Endothelial cell of umbilical vein (primary cell): ENCODE data around the gene SMC6. TPM values are rescaled to one million over a fixed set of nuclear protein-coding genes. Genes with fewer than 3 reads are reported as not detected.

ENCODE experiments used
- BruUV-seq: library from RNA; stranded (reverse); fragments of 400-500 nt; replicated peaks from 2 replicates; lab custom pipeline; 2021; lab: Mats Ljungman, UMichigan
- CTCF ChIA-PET: fragments of 300-600, 350-600 bp; sonication (Branson Sonifier 250); formaldehyde crosslinking; loops from one replicate; lab custom pipeline; 2021; ENCODE audit warnings: antibody characterized with exemption, inconsistent platforms; lab: Charles Lee
- POLR2A ChIA-PET: fragments of 300-600, 350-600 bp; sonication (Branson Sonifier 250); formaldehyde crosslinking; loops from one replicate; lab custom pipeline; 2021; ENCODE audit warnings: antibody characterized with exemption, inconsistent platforms; lab: Charles Lee
- DNase-seq: peaks from one replicate; pipeline ENCODE4 v3.0.0-alpha.2; 2011; ENCODE audit warnings: low read depth, low spot score
- FAIRE-seq: peaks from 2 replicates; lab custom pipeline; 2011; peaks lifted over from hg19 to GRCh38; lab: Jason Lieb, UNC
- H2AFZ ChIP-seq: 2 replicates; pipeline ENCODE4 v1.6.0; 2012; ENCODE audit warnings: low read depth, low read length, control low read depth, inconsistent platforms
- H3K27ac ChIP-seq: 2 replicates; pipeline ENCODE4 v1.5.1; 2011; ENCODE audit warnings: low read depth, mild to moderate bottlenecking, control low read depth, low read length, moderate library complexity; ENCODE audit not compliant: insufficient read depth
- H3K27me3 ChIP-seq, 2 experiments: 2 replicates each; pipeline versions ENCODE4 v1.6.0 to v1.6.1; 2011; ENCODE audit warnings: low read length in 2 of 2, mixed read lengths in 1 of 2; ENCODE audit not compliant: control insufficient read depth in 2 of 2, insufficient read depth in 2 of 2
- H3K36me3 ChIP-seq, 2 experiments: 2 replicates in 1 of 2; 3 replicates in 1 of 2; pipeline ENCODE4 v1.5.1; 2011; ENCODE audit warnings: low read length in 2 of 2, mild to moderate bottlenecking in 1 of 2, moderate library complexity in 1 of 2; ENCODE audit not compliant: control insufficient read depth in 2 of 2, insufficient read depth in 2 of 2; ENCODE audit errors: extremely low read depth in 1 of 2
- H3K4me1 ChIP-seq: 3 replicates; pipeline ENCODE4 v1.5.1; 2011; ENCODE audit warnings: mild to moderate bottlenecking, low read length; ENCODE audit not compliant: control insufficient read depth, insufficient read depth; ENCODE audit errors: extremely low read depth
- H3K4me2 ChIP-seq: 2 replicates; pipeline ENCODE4 v1.6.1; 2011; ENCODE audit warnings: low read length, control low read depth, mixed read lengths; ENCODE audit not compliant: insufficient read depth
- H3K4me3 ChIP-seq, 3 experiments: fragments of 200-600 bp in 1 of 3; sonication (generic), shearing (Covaris generic) in 1 of 3; replicated peaks in 1 of 3; 2 replicates each; pipeline ENCODE4 v1.5.1; 2011 to 2016; ENCODE audit warnings: control low read depth in 3 of 3, low read length in 3 of 3, mild to moderate bottlenecking in 2 of 3, inconsistent platforms in 1 of 3, low read depth in 1 of 3, moderate library complexity in 1 of 3; ENCODE audit not compliant: insufficient read depth in 1 of 3
- H3K79me2 ChIP-seq: 2 replicates; pipeline ENCODE4 v1.6.0; 2012; ENCODE audit warnings: low read length, inconsistent platforms; ENCODE audit not compliant: control insufficient read depth, insufficient read depth
- H3K9ac ChIP-seq: replicated peaks from 2 replicates; pipeline ENCODE3; 2011; ENCODE audit warnings: low read length, control low read depth; ENCODE audit not compliant: insufficient read depth; ENCODE audit errors: extremely low read depth
- H3K9me1 ChIP-seq: replicated peaks from 3 replicates; pipeline ENCODE4 v1.6.0; 2011; ENCODE audit warnings: mild to moderate bottlenecking, low read length; ENCODE audit not compliant: control insufficient read depth, insufficient read depth; ENCODE audit errors: extremely low read depth
- H3K9me3 ChIP-seq: replicated peaks from 2 replicates; pipeline ENCODE4 v1.5.1; 2012; ENCODE audit warnings: low read length, inconsistent platforms; ENCODE audit not compliant: control insufficient read depth, insufficient read depth
- H4K20me1 ChIP-seq: replicated peaks from 2 replicates; pipeline ENCODE3; 2011; ENCODE audit warnings: mild to moderate bottlenecking, low read length; ENCODE audit not compliant: control insufficient read depth, insufficient read depth; ENCODE audit errors: extremely low read depth
- CTCF ChIP-seq, 2 donors: IDR thresholded peaks; 1 replicate in 1 of 2; 2 replicates in 1 of 2; pipeline ENCODE4 v1.5.1; 2011; ENCODE audit warnings: low read length in 2 of 2, mild to moderate bottlenecking in 2 of 2, moderate library complexity in 2 of 2, control low read depth in 1 of 2, inconsistent platforms in 1 of 2, low read depth in 1 of 2; ENCODE audit not compliant: insufficient read depth in 1 of 2; ENCODE audit errors: extremely low read depth in 1 of 2
- EZH2 ChIP-seq: IDR thresholded peaks from 2 replicates; pipeline ENCODE4 v1.6.1; 2012; ENCODE audit warnings: borderline replicate concordance, low read depth, mild to moderate bottlenecking, moderate library complexity, low read length, inconsistent platforms; ENCODE audit not compliant: severe bottlenecking
- FOS ChIP-seq: IDR thresholded peaks from 2 replicates; pipeline ENCODE4 v1.6.1; 2011; ENCODE audit warnings: mild to moderate bottlenecking, low read length, moderate library complexity, borderline replicate concordance; ENCODE audit not compliant: insufficient read depth
- GATA2 ChIP-seq: IDR thresholded peaks from 2 replicates; pipeline ENCODE4 v1.7.0; 2011; ENCODE audit warnings: low read depth, mild to moderate bottlenecking, moderate library complexity, mixed read lengths, low read length; ENCODE audit not compliant: insufficient read length, insufficient read depth
- JUN ChIP-seq: IDR thresholded peaks from 2 replicates; pipeline ENCODE4 v1.6.1; 2011; ENCODE audit warnings: borderline replicate concordance, low read depth; ENCODE audit not compliant: insufficient read length, insufficient read depth
- MAX ChIP-seq: IDR thresholded peaks from 2 replicates; pipeline ENCODE4 v1.6.1; 2011; ENCODE audit not compliant: insufficient read depth, insufficient read length
- MYC ChIP-seq: IDR thresholded peaks from one replicate; pipeline ENCODE4 v1.6.1; 2011; ENCODE audit warnings: mild to moderate bottlenecking, low read depth, low read length
- POLR2A ChIP-seq: IDR thresholded peaks from 2 replicates; pipeline ENCODE4 v1.6.1; 2012; ENCODE audit warnings: low read depth, mild to moderate bottlenecking, control low read depth, low read length
- POLR2AphosphoS5 ChIP-seq: IDR thresholded peaks from 2 replicates; pipeline ENCODE4 v1.6.1; 2012; ENCODE audit warnings: low read depth, mild to moderate bottlenecking, control low read depth, low read length, moderate library complexity; ENCODE audit not compliant: insufficient read depth
- dilution Hi-C: fragments of 300-500 bp; cut with MboI; formaldehyde crosslinking; loops from one replicate; pipeline ENCODE4 v1.15.0; 2019; ENCODE audit warnings: low sequenced_read_pairs; ENCODE audit not compliant: extremely low pct_ligation_motif_present
- intact Hi-C: fragments of 100-400 bp; cut with micrococcal nuclease; formaldehyde crosslinking; loops from one replicate; pipeline ENCODE4 v1.10.0; 2022
- polyA plus RNA-seq, 4 experiments: library from polyadenylated mRNA; depleted of rRNA in 3 of 4; stranded (reverse) in 3 of 4; unstranded in 1 of 4; fragments of >200 nt; gene quantifications; 2 replicates each; pipeline versions ENCODE4 v1.2.1 to v1.2.3, GENCODE V29; 2011 to 2012; ENCODE audit warnings: missing spikeins in 1 of 4
- total RNA-seq: library from RNA; stranded (reverse); gene quantifications from 2 replicates; pipeline ENCODE4 v1.2.3, GENCODE V29; 2021

Gene SMC6
- total and polyA plus RNA-seq, 2 donors (not counting 3 experiments of a cell fraction or from before 2014, with no cell fraction given) = 7.7 to 38.3 TPM

DNA sequence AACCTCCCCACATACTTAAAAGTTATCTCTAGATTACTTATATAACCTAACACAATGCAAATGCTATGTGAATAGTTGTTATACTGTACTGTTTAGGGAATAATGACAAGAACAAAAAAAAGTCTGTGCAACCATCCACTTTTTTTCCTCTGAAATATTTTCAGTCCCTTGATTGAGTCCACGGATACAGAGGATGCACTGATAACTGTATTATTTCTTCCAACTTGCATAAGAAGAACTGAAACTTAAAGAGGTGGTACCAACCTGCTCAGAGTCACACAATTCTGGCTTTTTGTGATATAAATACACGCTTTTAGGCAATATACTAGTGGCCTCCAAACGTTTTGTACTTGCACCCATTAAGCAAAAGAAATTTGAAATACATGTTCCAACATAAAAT, 1.4 kb downstream of the SMC6 start:
- CTCF ChIA-PET = no interaction called here
- BruUV-seq = no TSS peak
- FAIRE-seq = no peak

GRCh38 chr2:17749753-17750438, 3.7 kb downstream of the SMC6 start:
- no peak for DNase-seq

More for the DNA sequence above, 1.4 kb downstream of the SMC6 start:
- Histone ChIP-seq H3K36me3 (no peaks in the 10 kb centered on the region), H3K27ac (no peak overlapping the region), H3K4me1 (peaks cover 37% of the 10 kb centered on the region), H4K20me1 (no peaks in the 10 kb centered on the region), H3K9ac (peak overlapping the region; percentile 93), H3K4me3 (peak overlapping the region; percentile 74 to 96 (median 81)), H3K4me2 (peak overlapping the region; percentile 85), H3K27me3 (no peaks in the 10 kb centered on the region), H3K9me3 (no peaks in the 10 kb centered on the region), H3K79me2 (peaks cover 72% of the 10 kb centered on the region), H3K9me1 (no peaks in the 10 kb centered on the region), H2AFZ (no peak overlapping the region)
- dilution Hi-C loops (no loop called here), intact Hi-C loops (loop anchor here (10.0 kb wide), 3 partner anchors 543 to 1087 kb away; partner anchors contain the start of gene CYRIA)
- POLR2A ChIA-PET = no interaction called here
- no peak for TF ChIP-seq MAX
- peak; percentile 18 for DNase-seq

More at GRCh38 chr2:17749753-17750438, 3.7 kb downstream of the SMC6 start:
- no peak overlapping the region for H3K9ac ChIP-seq
- H3K79me2 ChIP-seq = peaks cover 54% of the 10 kb centered on the region
- H3K27me3 ChIP-seq = no peaks in the 10 kb centered on the region
- POLR2A ChIA-PET = interaction anchor here (0.6 kb wide), 1 partner anchor 1867 kb away, joined by 4 read pairs; no protein-coding TSS in a partner anchor
- no peak overlapping the region for H3K4me3 ChIP-seq
- H4K20me1 ChIP-seq = no peaks in the 10 kb centered on the region
- H3K9me1 ChIP-seq = no peaks in the 10 kb centered on the region
- CTCF ChIA-PET = interaction anchor here (1.8 to 2.1 kb wide), 2 partner anchors 30 kb away, joined by 5 to 8 read pairs; no protein-coding TSS in a partner anchor
- no peak overlapping the region for H2AFZ ChIP-seq
- intact Hi-C loops (loop anchor here (10.0 kb wide), 3 partner anchors 545 to 1085 kb away; partner anchors contain the start of gene CYRIA), dilution Hi-C loops (no loop called here)
- H3K27ac ChIP-seq = no peak overlapping the region
- H3K9me3 ChIP-seq = no peaks in the 10 kb centered on the region
- H3K36me3 ChIP-seq = no peaks in the 10 kb centered on the region
- no peak overlapping the region for H3K4me2 ChIP-seq
- peaks cover 14% of the 10 kb centered on the region for H3K4me1 ChIP-seq
- TF ChIP-seq CTCF (IDR thresholded peaks at IDR 0.05; ENCODE audit: extremely low read depth in 1 of 2, insufficient read depth in 1 of 2, low read depth in 1 of 2, low read length in 2 of 2) (no peak), GATA2 (no peak), FOS (no peak), POLR2AphosphoS5 (no peak), MAX (no peak), POLR2A (no peak), EZH2 (no peak), JUN (no peak), MYC (no peak)
- no TSS peak for BruUV-seq
- FAIRE-seq = no peak
